ENCODE results near the gene SERINC5.
"Not testable (repeated sequence)": the region's sequence is repeated elsewhere in the genome, so short reads cannot be mapped to it uniquely, and the experiment has no call there.

The SERINC5 gene

GRCh38 chr5:80136798-80137197 lies 119.0 kb downstream of the SERINC5 start:
- DNase-seq (ENCODE audit: low read depth), result not testable (repeated sequence)

GRCh38 chr5:80134876-80135275 lies 121.0 kb downstream of the SERINC5 start:
- no peak for DNase-seq (ENCODE audit: low read depth)

- DNase-seq (ENCODE audit: low read depth), result no peak
Measured at GRCh38 chr5:80129146-80129545, 126.7 kb downstream of the SERINC5 start.

- peak; percentile 86 for DNase-seq (ENCODE audit: low read depth)
Measured at GRCh38 chr5:80128141-80128540, 127.7 kb downstream of the SERINC5 start.

GRCh38 chr5:80127116-80127552 lies 128.7 kb downstream of the SERINC5 start:
- peak; percentile 18 for DNase-seq (ENCODE audit: low read depth)

- DNase-seq (ENCODE audit: low read depth), result peak; percentile 91
Measured at GRCh38 chr5:80125962-80126480, 129.8 kb downstream of the SERINC5 start.

GRCh38 chr5:80125022-80125961 lies 130.6 kb downstream of the SERINC5 start:
- DNase-seq (ENCODE audit: low read depth), result no peak

- DNase-seq (ENCODE audit: low read depth), result no peak
Measured at GRCh38 chr5:80124121-80124918, 131.5 kb downstream of the SERINC5 start.

- DNase-seq (ENCODE audit: low read depth), result no peak
Measured at GRCh38 chr5:80122579-80122978, 133.3 kb downstream of the SERINC5 start.

GRCh38 chr5:80119372-80119771 lies 136.5 kb downstream of the SERINC5 start:
- DNase-seq (ENCODE audit: low read depth), result no peak

GRCh38 chr5:80117446-80117845 lies 138.4 kb downstream of the SERINC5 start:
- DNase-seq (ENCODE audit: low read depth), result peak; percentile 49

GRCh38 chr5:80116465-80116864 lies 139.4 kb downstream of the SERINC5 start:
- DNase-seq (ENCODE audit: low read depth), result no peak

GRCh38 chr5:80116000-80116399 lies 139.8 kb downstream of the SERINC5 start:
- no peak for DNase-seq (ENCODE audit: low read depth)

GRCh38 chr5:80114860-80115259 lies 141.0 kb downstream of the SERINC5 start:
- no peak for DNase-seq (ENCODE audit: low read depth)

- not testable (repeated sequence) for DNase-seq (ENCODE audit: low read depth)
Measured at GRCh38 chr5:80111376-80111990, 144.4 kb downstream of the SERINC5 start.

GRCh38 chr5:80109646-80110478 lies 146.0 kb downstream of the SERINC5 start:
- DNase-seq (ENCODE audit: low read depth), result no peak

GRCh38 chr5:80106916-80107315 lies 148.9 kb downstream of the SERINC5 start:
- no peak for DNase-seq (ENCODE audit: low read depth)

GRCh38 chr5:80105698-80106439 lies 150.0 kb downstream of the SERINC5 start:
- no peak for DNase-seq (ENCODE audit: low read depth)

GRCh38 chr5:80103371-80103770 lies 152.5 kb downstream of the SERINC5 start:
- no peak for DNase-seq (ENCODE audit: low read depth)

- DNase-seq (ENCODE audit: low read depth), result no peak
Measured at GRCh38 chr5:80101993-80102392, 153.9 kb downstream of the SERINC5 start.

GRCh38 chr5:80097451-80097850 lies 158.4 kb downstream of the SERINC5 start:
- DNase-seq (ENCODE audit: low read depth), result no peak
